Ovary (tissue), 3 donors: ENCODE data around the gene TMEM45A.

Source experiments
- CTCF ChIP-seq, 3 donors: fragments of 450-650 bp in 2 of 3; fragments of 200-600 bp in 1 of 3; IDR thresholded peaks; one replicate each; pipeline versions ENCODE4 v1.5.1 to v1.8.0; 2016 to 2022; ENCODE audit warnings: antibody characterized with exemption in 3 of 3, mild to moderate bottlenecking in 1 of 3
- EP300 ChIP-seq: sonication (generic); formaldehyde crosslinking; IDR thresholded peaks from one replicate; pipeline ENCODE4 v1.6.1; 2017; ENCODE audit warnings: antibody characterized with exemption
- POLR2A ChIP-seq: fragments of 450-650 bp; IDR thresholded peaks from one replicate; pipeline ENCODE4 v1.6.1; 2017; ENCODE audit warnings: antibody characterized with exemption, mild to moderate bottlenecking, moderate library complexity
- donor health status: DM: no; HTN: no; CAD: no.

GRCh38 chr3:100463646-100464155 lies 28.7 kb upstream of the TMEM45A start:
- no peak for TF ChIP-seq CTCF (IDR thresholded peaks at IDR 0.05)
- no peak for TF ChIP-seq POLR2A
- no peak for TF ChIP-seq EP300
